Erythroblast (primary cell): ENCODE measurements around the gene IRAK1.

ENCODE experiments used
- GATA1 ChIP-seq: IDR thresholded peaks from 2 replicates; pipeline ENCODE4 v1.6.1; 2011; ENCODE audit warnings: low read depth, mild to moderate bottlenecking, control low read depth, low read length, moderate library complexity
- POLR2A ChIP-seq: IDR thresholded peaks from 2 replicates; pipeline ENCODE4 v1.6.1; 2011; ENCODE audit warnings: mild to moderate bottlenecking, low read length

DNA sequence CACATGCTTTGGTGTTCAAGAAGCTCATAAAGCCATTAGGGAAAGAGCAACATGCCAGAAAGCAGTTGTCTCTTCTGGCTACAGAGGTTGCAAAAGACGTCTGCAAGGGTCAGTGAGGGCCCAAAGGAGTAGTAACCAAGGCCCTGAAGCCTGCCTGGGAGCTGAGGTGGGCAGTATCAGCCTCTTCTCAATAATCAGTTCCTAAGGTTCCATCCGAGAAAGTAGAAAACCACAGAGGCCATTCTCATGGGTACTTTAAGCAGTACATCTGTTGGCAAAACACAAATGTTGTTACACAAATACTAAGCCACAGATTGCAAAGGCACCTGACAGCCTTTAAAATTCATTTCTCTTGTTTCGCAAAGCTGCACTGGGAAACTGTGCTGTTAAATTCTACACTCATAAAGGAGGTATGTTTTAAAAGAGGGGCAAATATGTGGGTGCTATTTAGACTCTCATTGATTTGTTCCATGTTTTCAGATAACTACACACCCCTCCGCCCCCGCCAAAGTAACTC lies 40.1 kb upstream of the IRAK1 start:
- no peak for TF ChIP-seq POLR2A
- no peak for TF ChIP-seq GATA1
